HG03159 (cell line): ENCODE data around the gene DIPK1C.

Source experiments
- ATAC-seq: cut with Tn5 transposase; IDR thresholded peaks from one replicate; pipeline ENCODE4 v1.9.1; 2021; ENCODE audit warnings: mild to moderate bottlenecking, moderate library complexity; ENCODE audit not compliant: unreplicated experiment

DIPK1C gene

GRCh38 chr18:74453642-74454198 lies 3.4 kb downstream of the DIPK1C start:
- ATAC-seq: no peak

- ATAC-seq: no peak
These were observed 4.0 kb downstream of the DIPK1C start for GRCh38 chr18:74453016-74453566.

DNA sequence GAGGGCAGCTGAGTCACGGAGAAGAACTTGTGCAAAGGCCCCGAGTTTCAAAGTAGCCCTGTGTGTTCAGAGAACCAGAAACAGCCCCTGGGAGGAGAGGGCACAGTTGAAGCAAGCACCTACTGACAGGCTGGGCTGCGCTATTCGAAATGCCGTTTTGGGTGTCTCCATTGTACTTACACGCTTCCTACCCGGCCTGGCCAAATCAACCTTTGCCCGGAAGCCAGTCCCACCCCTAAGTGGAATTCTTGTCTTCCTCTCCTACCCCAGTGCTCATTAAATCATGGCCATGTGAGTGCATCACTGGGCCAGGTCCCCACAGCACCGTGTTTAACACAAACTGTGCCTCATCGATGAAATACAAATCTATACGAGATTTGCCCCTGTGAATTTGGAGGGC lies 6.0 kb downstream of the DIPK1C start:
- no peak for ATAC-seq

DNA sequence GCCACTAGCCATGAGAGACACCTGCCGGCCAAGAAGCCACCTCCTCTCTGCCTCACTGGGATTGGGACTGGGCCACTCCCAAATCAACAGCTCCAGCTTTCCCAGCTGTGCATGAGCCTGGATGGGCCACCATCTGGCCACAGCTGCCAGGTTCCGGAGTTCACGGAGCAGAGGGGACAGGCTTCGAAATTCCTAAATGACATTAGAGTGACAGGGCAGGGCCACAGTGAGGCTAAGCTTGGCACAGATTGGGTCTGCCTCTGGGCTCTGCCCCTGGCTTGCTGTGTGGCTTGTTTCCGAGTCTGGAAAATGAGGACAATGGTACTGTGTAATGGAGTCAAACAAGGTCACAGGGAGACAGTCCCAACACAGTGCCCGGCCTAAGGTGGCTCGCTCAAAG lies 6.5 kb downstream of the DIPK1C start:
- ATAC-seq: no peak

DNA sequence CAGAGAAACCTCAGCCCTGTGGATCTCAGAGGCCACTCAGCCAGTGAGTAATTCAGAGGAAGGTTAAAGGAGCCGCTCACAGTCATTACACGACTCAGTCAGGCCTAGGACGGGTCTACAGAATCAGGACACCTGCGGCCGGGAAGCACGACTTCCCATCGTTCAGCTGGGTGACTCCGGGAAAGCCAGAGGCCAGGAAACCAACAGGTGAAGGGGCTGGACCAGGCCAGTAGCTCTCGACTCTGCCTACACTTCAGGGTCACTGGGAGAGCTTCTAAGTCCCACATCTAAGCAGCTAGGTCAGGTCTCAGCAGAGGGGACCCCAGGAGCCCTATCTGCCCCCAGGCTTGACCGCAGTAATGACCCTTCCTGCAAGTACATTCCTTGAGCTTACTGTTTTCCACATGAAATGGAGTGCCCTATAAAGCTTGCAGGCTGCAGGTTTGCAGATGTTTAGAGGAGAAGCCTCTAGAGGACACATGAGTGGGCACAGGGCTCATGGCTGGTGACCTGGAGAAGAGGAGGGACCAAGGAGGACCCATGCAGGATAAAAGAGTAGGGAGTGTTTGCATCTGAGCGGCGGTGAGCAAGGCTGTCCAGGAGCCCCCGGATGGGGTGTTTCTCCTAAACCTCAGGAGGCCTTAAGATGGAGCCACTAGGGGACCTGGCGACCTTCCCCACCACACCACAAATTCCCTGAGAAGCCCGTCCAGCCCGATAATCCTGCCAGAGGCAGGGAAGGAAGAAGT lies 9.5 kb downstream of the DIPK1C start:
- no peak for ATAC-seq

GRCh38 chr18:74446631-74447403 lies 10.3 kb downstream of the DIPK1C start:
- ATAC-seq: no peak

- ATAC-seq: no peak
These were observed 10.9 kb downstream of the DIPK1C start for GRCh38 chr18:74446178-74446577.

DNA sequence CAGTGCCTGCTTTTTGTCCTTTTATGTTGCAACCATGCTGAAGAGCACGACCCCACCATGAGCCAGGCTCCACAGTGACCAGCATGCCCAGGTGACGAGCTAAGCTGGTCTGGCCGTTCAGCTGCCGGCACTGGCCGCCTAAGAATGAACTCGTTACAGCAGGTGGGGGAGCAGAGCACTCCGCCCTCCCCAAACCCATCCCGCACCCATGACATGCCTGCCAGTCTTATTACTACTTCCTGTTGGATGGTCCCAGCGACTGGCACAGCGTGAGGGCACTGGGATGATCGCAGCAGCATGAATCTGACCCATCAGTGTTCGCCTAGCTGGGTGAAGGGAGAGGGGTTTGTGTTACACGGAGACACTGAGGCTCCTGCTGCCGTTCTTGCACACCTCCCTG lies 11.5 kb downstream of the DIPK1C start:
- no peak for ATAC-seq

- no peak for ATAC-seq
These were observed 13.0 kb downstream of the DIPK1C start for GRCh38 chr18:74444104-74444503.

DNA sequence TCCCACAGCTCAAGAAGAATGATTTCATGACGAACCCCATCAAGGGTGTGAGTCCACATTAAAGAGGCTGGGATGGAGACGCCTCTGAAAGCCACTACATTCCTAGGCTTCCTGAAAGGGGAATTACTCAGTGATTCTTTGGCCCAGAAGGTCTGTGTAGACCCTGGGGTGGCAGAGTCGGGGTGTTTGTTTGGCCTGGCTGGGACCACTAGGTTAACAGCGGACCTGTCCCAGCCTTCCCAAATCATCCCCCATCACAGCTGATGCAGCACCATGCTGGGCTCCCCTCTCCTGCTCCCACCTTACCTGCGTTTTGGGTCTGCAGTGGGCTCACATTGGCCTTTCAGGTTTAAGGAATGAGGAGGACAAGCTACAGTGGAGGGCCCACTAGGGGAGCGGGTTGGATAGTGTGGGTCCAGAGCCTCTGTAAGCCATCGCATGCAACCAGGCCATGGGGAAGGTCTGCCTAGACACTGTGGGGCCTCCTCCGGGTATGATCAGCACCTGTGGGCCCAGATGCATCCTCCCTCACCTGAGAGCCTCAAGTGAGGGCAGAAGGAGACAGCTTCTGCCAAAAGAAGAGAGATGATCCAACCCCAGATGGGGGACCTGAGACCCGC lies 16.2 kb downstream of the DIPK1C start:
- ATAC-seq: no peak

DNA sequence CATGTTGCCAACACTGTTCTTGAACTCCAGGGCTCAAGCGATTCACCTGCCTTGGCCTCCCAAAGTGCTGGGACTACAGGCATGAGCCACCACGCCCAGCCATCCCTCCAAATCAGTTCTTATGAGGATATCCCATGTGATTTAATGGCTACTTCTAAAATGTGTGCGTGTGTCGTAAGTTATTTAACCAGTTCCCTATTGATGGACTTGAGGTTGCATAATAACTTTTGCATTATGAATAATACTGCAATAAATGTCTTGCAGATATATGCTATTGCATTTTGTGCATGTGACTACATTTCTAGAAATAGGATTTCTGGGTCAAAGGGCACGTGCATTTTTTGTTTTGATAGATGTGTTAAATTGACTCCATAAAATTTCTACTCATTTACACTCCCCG lies 19.0 kb downstream of the DIPK1C start:
- ATAC-seq: no peak

DNA sequence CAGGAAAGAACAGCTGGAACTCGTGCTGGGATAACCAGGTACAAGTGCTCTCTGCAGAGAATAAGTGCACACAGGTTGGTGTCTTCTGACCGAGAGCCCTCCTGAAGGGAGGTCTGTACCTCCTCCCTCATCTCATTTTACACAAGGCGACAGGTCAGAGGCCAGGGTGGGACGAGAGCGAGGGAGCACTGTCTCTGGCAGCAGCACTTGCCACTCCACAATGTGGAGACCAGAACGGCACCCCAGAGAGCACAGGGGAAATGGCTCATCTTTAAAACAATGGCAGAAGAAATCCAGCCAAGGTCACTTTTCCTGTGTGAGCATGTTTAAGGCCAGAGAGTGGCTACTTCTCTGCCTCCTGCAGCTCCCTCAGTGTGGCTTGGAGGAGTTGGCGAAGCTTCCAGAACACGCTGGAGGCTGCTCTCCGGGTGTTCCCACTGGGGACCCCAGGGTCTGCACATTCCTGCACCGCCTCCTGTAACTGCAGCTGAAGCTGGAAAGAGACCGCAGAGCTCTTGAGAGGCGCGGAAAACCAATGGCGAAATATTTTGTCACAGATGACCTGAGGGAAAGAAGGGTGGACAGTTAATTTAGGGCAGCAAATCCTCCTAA lies 20.8 kb downstream of the DIPK1C start:
- ATAC-seq: no peak

DNA sequence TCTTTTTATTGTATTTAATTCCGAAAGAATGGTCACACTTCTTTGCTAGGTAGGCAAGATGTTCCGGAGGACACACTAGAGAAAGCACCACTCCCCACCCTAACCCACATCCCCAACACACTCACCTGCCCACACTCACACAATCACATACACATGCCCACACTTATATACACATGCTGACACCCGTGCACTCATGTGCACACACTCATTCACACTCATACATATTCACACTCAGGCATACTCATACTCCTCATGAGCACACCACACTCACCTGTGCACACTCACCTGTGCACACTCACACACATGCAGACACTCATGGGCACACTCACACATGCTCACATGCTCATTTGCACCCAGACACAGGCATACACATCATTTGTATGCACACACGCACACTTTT lies 21.4 kb downstream of the DIPK1C start:
- no peak for ATAC-seq

DNA sequence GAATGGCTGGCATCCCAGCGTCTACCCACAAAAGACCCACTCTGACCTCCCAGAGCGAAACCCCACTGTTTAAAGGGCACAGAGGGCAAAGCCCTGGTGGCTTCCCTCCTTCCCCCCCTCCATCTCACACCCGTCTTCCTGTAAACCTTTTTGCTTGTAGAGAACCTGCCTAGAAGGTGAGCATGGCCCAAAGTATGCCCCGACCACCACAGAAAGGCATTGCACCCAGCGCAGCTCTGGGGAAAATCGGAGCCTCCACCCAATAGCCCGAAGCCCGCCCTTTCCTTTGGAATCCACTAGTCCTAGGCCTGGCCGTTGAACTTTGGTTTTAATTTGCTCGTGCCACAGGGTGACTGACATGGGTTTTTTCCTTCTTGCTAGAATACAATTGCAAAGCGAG lies 22.6 kb downstream of the DIPK1C start:
- ATAC-seq: no peak

GRCh38 chr18:74430806-74431571 lies 26.1 kb downstream of the DIPK1C start:
- ATAC-seq: no peak

- ATAC-seq: no peak
These were observed 26.9 kb downstream of the DIPK1C start for GRCh38 chr18:74430231-74430630.

- no peak for ATAC-seq
These were observed 28.0 kb downstream of the DIPK1C start for GRCh38 chr18:74429096-74429495.

GRCh38 chr18:74427442-74428112 lies 29.5 kb downstream of the DIPK1C start:
- ATAC-seq: no peak

- no peak for ATAC-seq
These were observed 31.2 kb downstream of the DIPK1C start for GRCh38 chr18:74425876-74426275.

DNA sequence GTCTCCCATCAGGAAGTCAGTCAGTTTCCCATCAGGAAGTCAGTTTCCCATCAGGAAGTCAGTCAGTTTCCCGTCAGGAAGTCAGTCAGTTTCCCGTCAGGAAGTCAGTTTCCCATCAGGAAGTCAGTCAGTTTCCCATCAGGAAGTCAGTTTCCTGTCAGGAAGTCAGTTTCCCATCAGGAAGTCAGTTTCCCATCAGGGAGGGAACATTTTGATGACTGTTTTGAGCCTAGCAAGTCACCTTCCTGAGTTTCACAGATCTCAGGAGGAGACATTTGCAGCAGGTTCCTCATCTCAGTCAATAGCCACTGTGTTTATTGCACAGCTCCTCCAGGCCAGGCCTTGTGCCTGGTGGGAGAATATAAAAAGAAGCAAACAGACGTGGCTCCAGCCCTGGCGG lies 31.9 kb downstream of the DIPK1C start:
- ATAC-seq: no peak
